Gastroesophageal sphincter (tissue), 4 donors: ENCODE data around the gene TMPRSS11A. TPM values are rescaled to one million over a fixed set of nuclear protein-coding genes. Genes with fewer than 3 reads are reported as not detected.

Source experiments
- ATAC-seq: fragments of 150-250 bp; one replicate; pipeline ENCODE4 v1.9.1; 2016; ENCODE audit warnings: mild to moderate bottlenecking, moderate library complexity
- H3K27ac ChIP-seq, 4 donors: fragments of 200-600 bp; sonication (generic) in 3 of 4; 1 replicate in 3 of 4; 2 replicates in 1 of 4; pipeline ENCODE4 v1.5.1; 2016 to 2019
- H3K27me3 ChIP-seq: fragments of 200-600 bp; sonication (generic); one replicate; pipeline ENCODE4 v1.5.1; 2019
- H3K36me3 ChIP-seq, 2 donors: fragments of 200-600 bp; sonication (generic); one replicate each; pipeline ENCODE4 v1.5.1; 2019; ENCODE audit warnings: control low read depth in 1 of 2
- H3K4me1 ChIP-seq, 3 donors: fragments of 200-600 bp; sonication (generic); 1 replicate in 2 of 3; 2 replicates in 1 of 3; pipeline ENCODE4 v1.5.1; 2016 to 2019; ENCODE audit warnings: control low read depth in 2 of 3
- H3K4me3 ChIP-seq, 2 donors: fragments of 200-600 bp; sonication (generic); one replicate each; pipeline ENCODE4 v1.5.1; 2019; ENCODE audit warnings: mild to moderate bottlenecking in 1 of 2, moderate library complexity in 1 of 2
- H3K9me3 ChIP-seq, 3 donors: fragments of 200-600 bp; sonication (generic); one replicate each; pipeline ENCODE4 v1.5.1; 2017 to 2019; ENCODE audit warnings: control low read depth in 2 of 3
- EP300 ChIP-seq: sonication (generic); formaldehyde crosslinking; IDR thresholded peaks from one replicate; pipeline ENCODE4 v1.6.1; 2017; ENCODE audit warnings: antibody characterized with exemption, mild to moderate bottlenecking
- POLR2A ChIP-seq, 2 donors: fragments of 450-650 bp; IDR thresholded peaks; one replicate each; pipeline ENCODE4 v1.6.1; 2017; ENCODE audit warnings: antibody characterized with exemption in 2 of 2, mild to moderate bottlenecking in 2 of 2, moderate library complexity in 1 of 2
- POLR2AphosphoS5 ChIP-seq: sonication (generic); formaldehyde crosslinking; IDR thresholded peaks from one replicate; pipeline ENCODE4 v1.6.1; 2017; ENCODE audit warnings: antibody characterized with exemption
- WGBS, 2 donors: methylation state at CpG; one replicate each; pipeline ENCODE4 v1.1.5; 2018; ENCODE audit warnings: low coverage in 1 of 2; 5-methylcytosine and 5-hydroxymethylcytosine counted together
- total RNA-seq, 4 donors: library from RNA; depleted of rRNA; stranded (reverse); fragments of >200 nt; gene quantifications; one replicate each; pipeline ENCODE4 v1.1.0, GENCODE V29; 2016
- TF ChIP-seq, protein P1 (sequence below), 4 experiments: fragments of 200-600 bp in 2 of 4; fragments of 450-650 bp in 2 of 4; sonication (generic) in 1 of 4; IDR thresholded peaks; one replicate each; pipeline ENCODE4 v1.5.1; 2017 to 2019; ENCODE audit warnings: antibody characterized with exemption in 4 of 4, mild to moderate bottlenecking in 2 of 4, moderate library complexity in 2 of 4

TMPRSS11A gene
- total RNA-seq, 4 donors from 2014 or later = 0.13 to 8.5 (median 0.78) TPM; not detected in 1

DNA sequence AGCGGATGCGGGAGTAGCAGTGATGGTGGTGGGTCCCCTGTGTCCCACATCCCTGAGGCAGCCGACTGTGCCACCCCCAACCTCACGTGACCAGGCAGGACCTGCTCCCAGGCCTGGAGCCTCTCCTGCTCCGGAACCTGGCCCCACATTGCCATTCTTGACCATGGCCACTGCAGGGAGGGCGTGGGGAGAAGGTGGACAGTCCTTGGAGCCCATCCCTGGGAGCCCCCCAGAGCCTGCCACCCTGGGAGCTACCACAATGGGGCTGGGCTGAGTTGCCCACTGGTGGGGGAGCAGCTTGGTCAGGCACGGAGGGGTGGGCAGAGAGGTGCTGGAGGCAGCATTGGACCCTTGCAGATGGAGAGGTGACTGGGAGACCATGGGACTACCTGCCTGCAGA is 36.8 kb downstream of the TMPRSS11A start:
- no peaks in the 10 kb centered on the region for H3K27me3 ChIP-seq
- H3K4me3 ChIP-seq = no peak overlapping the region
- H3K9me3 ChIP-seq = no peaks in the 10 kb centered on the region
- H3K27ac ChIP-seq = no peak overlapping the region
- H3K4me1 ChIP-seq = no peaks in the 10 kb centered on the region
- WGBS, 2 donors = no CpG with 5 or more reads among the region's 7 CpGs
- TF ChIP-seq, protein P1, sequence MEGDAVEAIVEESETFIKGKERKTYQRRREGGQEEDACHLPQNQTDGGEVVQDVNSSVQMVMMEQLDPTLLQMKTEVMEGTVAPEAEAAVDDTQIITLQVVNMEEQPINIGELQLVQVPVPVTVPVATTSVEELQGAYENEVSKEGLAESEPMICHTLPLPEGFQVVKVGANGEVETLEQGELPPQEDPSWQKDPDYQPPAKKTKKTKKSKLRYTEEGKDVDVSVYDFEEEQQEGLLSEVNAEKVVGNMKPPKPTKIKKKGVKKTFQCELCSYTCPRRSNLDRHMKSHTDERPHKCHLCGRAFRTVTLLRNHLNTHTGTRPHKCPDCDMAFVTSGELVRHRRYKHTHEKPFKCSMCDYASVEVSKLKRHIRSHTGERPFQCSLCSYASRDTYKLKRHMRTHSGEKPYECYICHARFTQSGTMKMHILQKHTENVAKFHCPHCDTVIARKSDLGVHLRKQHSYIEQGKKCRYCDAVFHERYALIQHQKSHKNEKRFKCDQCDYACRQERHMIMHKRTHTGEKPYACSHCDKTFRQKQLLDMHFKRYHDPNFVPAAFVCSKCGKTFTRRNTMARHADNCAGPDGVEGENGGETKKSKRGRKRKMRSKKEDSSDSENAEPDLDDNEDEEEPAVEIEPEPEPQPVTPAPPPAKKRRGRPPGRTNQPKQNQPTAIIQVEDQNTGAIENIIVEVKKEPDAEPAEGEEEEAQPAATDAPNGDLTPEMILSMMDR (IDR thresholded peaks at IDR 0.05) = no peak
- TF ChIP-seq POLR2A (IDR thresholded peaks at IDR 0.05) = no peak
- TF ChIP-seq EP300 = no peak
- ATAC-seq = peak; percentile 39
- H3K36me3 ChIP-seq = no peaks in the 10 kb centered on the region

DNA sequence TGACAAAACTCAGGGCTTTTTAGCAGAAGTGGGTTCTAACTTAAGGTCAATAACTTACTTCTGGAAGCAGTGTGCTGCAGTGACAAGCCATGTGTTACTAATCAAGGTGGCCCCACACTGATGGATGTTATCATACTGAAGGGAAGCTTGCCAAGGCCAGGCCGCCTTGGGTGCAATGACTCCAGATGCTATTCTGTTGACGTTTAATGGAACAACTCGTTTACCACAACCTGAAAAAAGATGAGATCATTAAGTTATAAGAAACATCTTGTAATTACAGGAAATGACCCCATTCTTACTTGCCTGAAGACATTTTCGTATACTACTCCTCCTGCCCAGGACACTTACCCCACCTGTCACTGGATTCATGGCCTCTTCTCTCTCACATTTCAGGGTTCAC is 40.6 kb downstream of the TMPRSS11A start:
- WGBS, 2 donors = 43 to 63% methylated on average over 4 of the region's 4 CpGs
- no peak for ATAC-seq
- no peak for TF ChIP-seq EP300
- no peak for TF ChIP-seq POLR2AphosphoS5
- TF ChIP-seq, protein P1 (IDR thresholded peaks at IDR 0.05) = no peak
- TF ChIP-seq POLR2A (IDR thresholded peaks at IDR 0.05) = no peak

DNA sequence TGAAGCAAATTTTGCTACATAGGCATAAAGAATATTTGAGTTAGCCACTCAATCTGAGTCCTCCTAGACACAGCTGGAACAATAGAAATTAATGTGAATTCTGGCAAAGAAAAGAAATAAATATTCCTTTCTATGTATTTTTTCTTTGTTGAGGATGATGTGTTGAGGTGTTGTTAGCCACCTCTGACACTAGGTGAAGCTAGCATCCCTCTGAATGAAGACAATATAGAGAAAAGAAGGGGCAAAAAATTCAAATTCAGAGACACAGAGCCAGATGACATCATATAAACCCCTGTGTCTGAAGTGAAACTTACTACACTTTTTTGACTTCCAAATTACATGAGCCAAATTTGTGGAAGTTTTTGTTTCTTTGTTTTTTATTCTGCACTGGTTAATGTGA is 44.9 kb downstream of the TMPRSS11A start:
- H3K36me3 ChIP-seq = no peaks in the 10 kb centered on the region
- H3K4me3 ChIP-seq = no peak overlapping the region
- ATAC-seq = no peak
- H3K27me3 ChIP-seq = no peaks in the 10 kb centered on the region
- no peaks in the 10 kb centered on the region for H3K4me1 ChIP-seq
- TF ChIP-seq POLR2A (IDR thresholded peaks at IDR 0.05) = no peak
- TF ChIP-seq EP300 = no peak
- TF ChIP-seq, protein P1 (IDR thresholded peaks at IDR 0.05) = no peak
- TF ChIP-seq POLR2AphosphoS5 = no peak
- no peaks in the 10 kb centered on the region for H3K9me3 ChIP-seq
- no peak overlapping the region for H3K27ac ChIP-seq

More for the DNA sequence above, 40.6 kb downstream of the TMPRSS11A start:
- Histone ChIP-seq H3K4me3 (no peak overlapping the region), H3K27ac (no peak overlapping the region), H3K36me3 (no peaks in the 10 kb centered on the region), H3K27me3 (no peaks in the 10 kb centered on the region), H3K4me1 (no peaks in the 10 kb centered on the region), H3K9me3 (no peaks in the 10 kb centered on the region)

DNA sequence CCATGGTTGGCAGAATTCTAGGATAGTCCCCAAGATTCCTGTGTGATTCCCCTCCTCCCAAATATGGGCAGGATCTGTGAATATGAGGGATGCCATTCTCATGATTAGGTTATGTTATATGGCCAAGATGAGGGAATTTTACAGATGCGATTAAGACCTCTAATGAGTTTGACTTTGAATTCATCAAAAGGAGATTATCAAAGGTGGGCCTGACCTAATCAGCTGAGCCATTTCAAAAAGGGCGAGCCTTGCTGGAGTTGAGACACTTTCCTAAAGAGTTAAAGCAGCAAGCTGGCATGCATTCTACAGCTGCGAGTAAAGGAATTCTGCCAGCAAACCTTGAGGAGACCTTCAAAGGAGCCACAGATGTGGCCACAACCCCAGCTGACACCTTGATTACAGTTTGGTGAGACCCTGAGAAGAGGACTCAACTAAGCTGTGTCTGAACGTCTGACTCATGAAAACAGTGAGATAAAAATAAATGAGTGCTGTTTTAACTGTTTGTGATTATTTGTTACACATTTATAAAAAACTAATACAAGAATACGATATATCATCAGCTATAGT is 47.8 kb downstream of the TMPRSS11A start:
- Histone ChIP-seq H3K9me3 (no peaks in the 10 kb centered on the region), H3K27me3 (no peaks in the 10 kb centered on the region), H3K27ac (no peak overlapping the region), H3K4me3 (no peak overlapping the region), H3K4me1 (no peaks in the 10 kb centered on the region), H3K36me3 (no peaks in the 10 kb centered on the region)
- TF ChIP-seq POLR2AphosphoS5 (no peak), POLR2A (IDR thresholded peaks at IDR 0.05) (no peak), EP300 (no peak)
- TF ChIP-seq, protein P1 (IDR thresholded peaks at IDR 0.05) = no peak
- no peak for ATAC-seq
- 70 to 80% methylated on average over 5 of the region's 5 CpGs for WGBS, 2 donors

DNA sequence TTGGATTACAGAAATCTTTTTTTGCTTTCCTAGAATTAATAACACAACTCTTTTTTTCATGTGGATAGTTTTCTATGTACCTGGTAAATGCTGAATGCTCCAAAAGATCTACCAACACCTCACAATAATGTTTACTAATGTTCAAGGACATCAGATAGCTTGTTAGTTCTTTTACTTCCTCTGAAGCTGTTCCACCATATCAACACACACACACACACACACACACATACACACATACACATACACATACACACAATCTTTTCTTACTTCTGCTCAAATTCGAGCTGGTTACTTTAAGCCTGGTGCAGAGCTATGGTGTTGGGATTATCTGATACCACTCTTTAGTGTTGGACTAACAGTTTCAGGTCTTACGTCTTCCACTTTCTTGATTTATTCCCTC is 51.2 kb downstream of the TMPRSS11A start:
- 90 to 100% methylated on average over 1 to 2 of the region's 2 CpGs for WGBS, 2 donors
- TF ChIP-seq POLR2A (IDR thresholded peaks at IDR 0.05) (no peak), EP300 (no peak), POLR2AphosphoS5 (no peak)
- TF ChIP-seq, protein P1 (IDR thresholded peaks at IDR 0.05) = no peak
- ATAC-seq = no peak
- H3K27ac ChIP-seq = no peak overlapping the region
- H3K4me1 ChIP-seq = no peaks in the 10 kb centered on the region
- H3K9me3 ChIP-seq = no peaks in the 10 kb centered on the region
- H3K36me3 ChIP-seq = no peaks in the 10 kb centered on the region
- no peak overlapping the region for H3K4me3 ChIP-seq
- H3K27me3 ChIP-seq = no peaks in the 10 kb centered on the region
